SK-N-DZ (cell line): ENCODE measurements around the gene DTX3. TPM values are rescaled to one million over a fixed set of nuclear protein-coding genes. Genes with fewer than 3 reads are reported as not detected.
"Not testable (repeated sequence)": the region's sequence is repeated elsewhere in the genome, so short reads cannot be mapped to it uniquely, and the experiment has no call there.

ENCODE experiments used
- DNase-seq: peaks from one replicate; pipeline ENCODE4 v3.0.0-alpha.2; 2015; ENCODE audit warnings: low spot score
- polyA plus RNA-seq, 2 experiments: library from polyadenylated mRNA; depleted of rRNA; stranded (reverse); fragments of >200 nt; gene quantifications; 2 replicates each; pipeline ENCODE4 v1.2.3, GENCODE V29; 2014

Gene DTX3, protein sequence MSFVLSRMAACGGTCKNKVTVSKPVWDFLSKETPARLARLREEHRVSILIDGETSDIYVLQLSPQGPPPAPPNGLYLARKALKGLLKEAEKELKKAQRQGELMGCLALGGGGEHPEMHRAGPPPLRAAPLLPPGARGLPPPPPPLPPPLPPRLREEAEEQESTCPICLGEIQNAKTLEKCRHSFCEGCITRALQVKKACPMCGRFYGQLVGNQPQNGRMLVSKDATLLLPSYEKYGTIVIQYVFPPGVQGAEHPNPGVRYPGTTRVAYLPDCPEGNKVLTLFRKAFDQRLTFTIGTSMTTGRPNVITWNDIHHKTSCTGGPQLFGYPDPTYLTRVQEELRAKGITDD
- polyA plus RNA-seq (2014; cell fraction: cytosol; rRNA removed) = 52.8 and 68.0 TPM in 2 replicates
- 222 and 224 TPM in 2 replicates for polyA plus RNA-seq (2014; cell fraction: nucleus; rRNA removed)

DNA sequence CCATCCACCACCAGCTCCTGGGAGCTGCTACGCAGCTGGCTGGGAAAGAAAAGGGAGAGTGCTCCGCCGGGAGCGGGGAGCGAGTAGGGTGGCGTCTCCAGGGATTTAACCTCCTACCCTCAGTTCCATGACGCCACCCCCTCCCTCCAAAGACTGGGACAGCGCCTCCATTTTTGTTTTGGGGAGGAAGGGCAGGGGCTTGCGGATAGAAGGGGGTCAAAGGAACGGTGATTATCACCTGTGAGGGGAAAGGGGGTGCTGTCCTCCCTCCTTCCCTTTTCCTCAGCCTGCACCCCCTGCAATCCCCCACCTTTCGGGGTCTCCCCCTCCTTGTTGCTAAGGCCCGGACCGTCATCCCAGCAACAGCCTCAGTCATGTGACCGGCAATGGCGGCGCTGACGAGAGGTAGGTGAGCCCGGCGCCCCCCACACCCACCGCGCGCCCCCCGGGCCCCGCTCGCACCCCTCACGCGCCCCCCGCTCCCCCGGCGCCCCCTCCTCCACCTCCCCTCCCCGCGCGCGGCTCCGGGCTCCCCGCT, at the start of gene DTX3:
DTX3 (plus strand) TSS at position 371 of the 538 bp plus-strand sequence. CDS start 1,694 bp downstream, outside the sequence.
- no peak for DNase-seq

- DNase-seq = no peak
Observed at GRCh38 chr12:57554897-57555296, 49.7 kb upstream of the DTX3 start.

- no peak for DNase-seq
Observed at GRCh38 chr12:57558864-57559263, 45.8 kb upstream of the DTX3 start.

DNA sequence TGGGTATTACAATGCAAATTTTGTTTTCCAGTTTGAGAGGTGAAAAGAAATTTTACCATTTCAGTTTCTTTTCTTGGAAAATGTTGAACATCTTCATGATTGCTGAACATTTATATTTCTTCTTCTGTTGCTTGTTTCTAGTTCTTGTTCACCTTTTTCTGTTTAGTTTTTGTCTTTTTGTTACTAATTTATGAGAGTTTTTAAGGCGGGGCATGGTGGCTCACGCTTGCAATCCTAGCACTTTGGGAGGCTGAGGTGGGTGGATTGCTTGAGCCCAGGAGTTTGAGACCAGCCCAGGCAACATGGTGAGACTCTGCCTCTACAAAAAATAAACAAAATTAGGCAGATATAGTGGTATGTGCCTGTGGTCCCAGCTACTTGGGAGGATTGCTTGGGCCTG, 44.1 kb upstream of the DTX3 start:
- no peak for DNase-seq

DNA sequence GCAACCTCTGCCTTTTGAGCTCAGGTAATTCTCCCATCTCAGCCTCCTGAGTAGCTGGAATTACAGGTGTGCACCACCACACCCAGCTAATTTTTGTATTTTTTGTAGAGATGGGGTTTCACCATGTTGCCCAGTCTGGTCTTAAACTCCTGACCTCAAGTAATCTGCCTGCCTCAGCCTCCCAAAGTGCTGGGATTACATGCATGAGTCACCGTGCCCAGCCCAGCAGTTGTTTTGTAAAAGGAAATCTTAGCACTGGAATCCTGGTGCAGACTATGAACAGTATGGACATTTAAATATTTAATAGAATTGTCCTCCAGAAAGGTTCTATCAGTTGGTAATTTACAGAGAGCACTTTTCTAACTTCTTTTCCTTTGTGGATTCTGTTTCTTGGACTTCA, 43.5 kb upstream of the DTX3 start:
- not testable (repeated sequence) for DNase-seq

GRCh38 chr12:57563358-57563757, 41.3 kb upstream of the DTX3 start:
- no peak for DNase-seq

GRCh38 chr12:57564178-57564740, 40.4 kb upstream of the DTX3 start:
- DNase-seq = no peak

DNA sequence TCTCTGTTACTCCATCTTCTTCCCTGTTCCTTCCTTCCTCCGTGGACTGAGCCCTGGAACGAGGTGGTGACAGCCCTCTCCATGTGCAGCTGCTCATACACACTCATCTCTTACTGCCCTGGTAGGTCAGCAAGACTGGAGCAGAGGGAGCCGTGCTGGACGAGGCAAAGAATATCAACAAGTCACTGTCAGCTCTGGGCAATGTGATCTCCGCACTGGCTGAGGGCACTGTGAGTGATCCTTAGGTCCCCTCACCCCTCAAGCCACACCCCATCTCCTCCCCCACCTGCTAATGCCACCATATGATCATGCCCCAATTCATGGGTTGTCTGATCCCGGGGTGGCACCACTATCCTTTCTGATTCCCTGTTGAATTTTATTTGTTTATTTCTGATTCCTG, 35.8 kb upstream of the DTX3 start:
- no peak for DNase-seq

DNA sequence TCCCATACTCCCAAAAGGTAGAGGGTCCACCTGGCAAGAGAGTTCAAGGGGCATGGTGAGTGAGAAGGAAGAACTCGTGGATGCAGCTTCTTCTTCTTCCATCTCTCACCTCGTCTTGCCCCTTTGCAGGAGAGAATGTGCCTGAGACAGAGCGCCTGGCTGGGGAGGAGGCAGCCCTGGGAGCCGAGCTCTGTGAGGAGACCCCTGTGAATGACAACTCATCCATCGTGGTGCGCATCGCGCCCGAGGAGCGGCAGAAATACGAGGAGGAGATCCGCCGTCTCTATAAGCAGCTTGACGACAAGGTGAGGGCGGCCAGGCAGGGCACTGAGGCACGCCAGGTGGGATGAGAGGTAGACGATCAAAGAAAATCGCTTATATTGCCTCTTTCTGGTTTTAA, 34.8 kb upstream of the DTX3 start:
- no peak for DNase-seq

- DNase-seq = not testable (repeated sequence)
Observed at GRCh38 chr12:57570438-57570837, 34.2 kb upstream of the DTX3 start.

GRCh38 chr12:57571926-57572762, 32.5 kb upstream of the DTX3 start:
- no peak for DNase-seq

DNA sequence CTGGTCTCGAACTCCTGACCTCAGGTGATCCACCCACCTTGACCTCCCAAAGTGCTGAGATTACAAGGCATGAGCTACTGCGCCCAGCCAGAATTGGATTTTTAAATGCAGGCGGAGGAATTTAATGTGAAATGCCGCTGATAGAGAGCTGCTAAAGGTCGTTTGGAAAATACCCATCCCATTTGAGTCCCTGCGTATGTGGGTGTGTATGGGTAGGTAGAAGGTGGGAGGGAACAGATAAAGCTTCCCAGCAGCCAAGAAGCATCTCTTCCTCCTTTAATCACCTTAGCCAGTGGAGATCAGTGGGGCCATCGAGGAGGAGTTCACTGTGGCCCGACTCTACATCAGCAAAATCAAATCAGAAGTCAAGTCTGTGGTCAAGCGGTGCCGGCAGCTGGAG, 29.8 kb upstream of the DTX3 start:
- DNase-seq = no peak

- no peak for DNase-seq
Observed at GRCh38 chr12:57575771-57576612, 28.6 kb upstream of the DTX3 start.

- no peak for DNase-seq
Observed at GRCh38 chr12:57576613-57577160, 27.9 kb upstream of the DTX3 start.

DNA sequence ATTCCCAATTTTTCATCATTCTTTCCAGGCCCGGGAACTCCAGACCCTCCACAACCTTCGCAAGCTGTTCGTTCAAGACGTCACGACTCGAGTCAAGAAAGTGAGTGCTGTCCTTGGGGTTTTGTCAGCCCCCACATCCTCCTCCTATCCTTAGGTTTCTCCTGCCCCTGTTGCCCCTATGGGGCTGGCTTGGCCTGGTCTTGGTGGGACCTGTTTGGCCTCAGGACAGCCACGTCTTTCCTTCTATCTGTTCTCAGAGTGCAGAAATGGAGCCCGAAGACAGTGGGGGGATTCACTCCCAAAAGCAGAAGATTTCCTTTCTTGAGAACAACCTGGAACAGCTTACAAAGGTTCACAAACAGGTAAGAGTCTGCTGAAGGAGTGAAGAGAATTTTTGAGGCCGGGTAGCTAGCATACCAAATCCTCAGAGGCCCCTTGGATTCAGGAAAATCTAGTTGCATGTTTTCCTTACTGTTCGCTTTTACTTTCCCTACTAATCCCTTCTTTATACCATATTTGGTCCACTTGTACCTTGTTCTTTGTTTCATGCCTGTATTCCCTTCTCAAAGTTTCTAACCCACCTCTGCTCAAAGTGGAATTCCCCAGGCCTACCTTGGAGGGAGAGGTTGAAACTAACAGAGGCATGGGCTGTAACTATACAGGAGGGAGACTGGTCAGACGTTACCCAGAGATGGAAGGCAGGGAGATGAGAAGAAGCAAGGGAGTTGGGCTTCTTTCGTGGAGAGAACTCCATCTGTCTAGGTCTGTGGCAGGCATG, 26.5 kb upstream of the DTX3 start:
- DNase-seq = no peak

DNA sequence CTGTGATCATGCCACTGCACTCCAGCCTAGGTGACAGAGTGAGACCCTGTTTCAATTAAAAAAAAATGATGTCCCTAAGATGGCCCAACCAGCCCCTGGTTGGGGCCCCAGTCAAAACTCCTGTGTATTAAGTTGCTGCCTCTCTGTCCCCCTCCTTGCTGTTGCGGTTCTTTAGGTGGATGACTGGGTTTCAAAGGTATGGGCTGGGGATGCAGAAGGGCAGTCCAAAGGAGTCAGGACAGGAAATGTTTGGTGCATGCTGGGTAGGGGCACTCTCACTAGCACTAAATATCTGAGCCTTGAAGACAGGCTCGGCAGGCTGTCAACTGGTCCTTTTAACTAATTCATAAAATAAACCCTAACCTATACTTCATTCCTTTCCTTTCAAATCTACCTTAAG, 25.6 kb upstream of the DTX3 start:
- no peak for DNase-seq

DNA sequence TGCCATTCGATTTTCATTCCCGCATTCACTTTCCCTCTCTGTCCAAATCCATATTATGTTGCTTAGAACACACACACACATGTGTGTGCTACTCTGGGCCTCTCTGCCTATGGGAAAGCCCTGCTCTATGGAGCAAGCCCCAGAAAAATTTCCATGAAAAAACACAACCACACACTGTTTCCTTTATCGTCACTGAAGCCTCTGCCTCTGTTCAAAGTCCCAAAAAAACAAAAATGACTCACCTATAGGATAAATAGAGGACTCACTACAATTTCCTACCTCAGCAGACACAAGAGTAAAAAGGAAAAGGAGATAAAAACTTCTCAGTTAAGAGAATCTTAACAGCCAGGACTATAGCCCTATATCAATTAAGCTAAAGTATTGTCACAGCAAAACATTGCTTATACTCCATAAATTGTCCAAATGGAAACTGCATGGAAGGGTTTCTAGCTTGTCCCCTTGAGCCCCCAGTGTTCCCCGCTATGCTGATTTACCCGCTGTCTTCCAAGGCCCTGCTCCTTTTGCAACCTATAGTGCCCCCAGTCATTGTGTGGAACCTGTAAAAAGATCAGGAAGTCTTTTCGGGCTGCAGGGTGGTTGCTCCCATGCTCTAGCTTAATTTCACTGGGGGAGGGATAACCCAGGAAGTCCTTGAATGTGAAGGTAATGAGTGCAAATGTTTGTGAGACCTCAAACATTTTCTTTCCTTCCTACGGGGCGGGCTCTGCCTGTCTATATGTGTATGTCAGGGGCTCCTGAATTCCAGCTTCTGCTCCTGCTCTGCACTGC, 24.8 kb upstream of the DTX3 start:
- no peak for DNase-seq

- DNase-seq = no peak
Observed at GRCh38 chr12:57580466-57580795, 24.2 kb upstream of the DTX3 start.

GRCh38 chr12:57581802-57582201, 22.8 kb upstream of the DTX3 start:
- no peak for DNase-seq
